Measurements from ENCODE around the gene SECISBP2L. TPM values are rescaled to one million over a fixed set of nuclear protein-coding genes. Genes with fewer than 3 reads are reported as not detected.

Gene SECISBP2L
- total RNA-seq, 6 experiments from 2014 or later, result 13.5 to 24.6 (median 19.5) TPM

DNA sequence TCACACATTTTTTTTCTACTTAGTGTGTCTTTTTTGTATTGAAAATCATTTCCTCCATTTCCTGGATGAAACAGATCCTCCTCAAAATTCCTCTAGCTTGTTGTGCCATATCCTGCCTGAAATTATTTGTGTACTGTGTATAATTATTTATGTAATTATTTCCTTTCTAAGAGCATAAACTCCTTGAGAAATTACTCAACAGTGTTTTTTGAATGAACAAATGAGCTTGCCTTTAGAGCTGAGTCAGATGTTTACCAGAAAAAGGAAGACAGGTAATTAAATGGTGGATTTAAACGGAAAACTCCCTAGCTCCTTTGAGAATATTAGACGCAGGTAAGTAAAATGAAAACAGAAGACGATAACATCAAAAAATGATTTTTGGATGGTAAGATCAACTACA is 13.2 kb upstream of the SECISBP2L start:
- no peaks in the 10 kb centered on the region for H3K4me1 ChIP-seq
- no peaks in the 10 kb centered on the region for H3K27me3 ChIP-seq
- H3K9me3 ChIP-seq, result no peaks in the 10 kb centered on the region
- H3K4me3 ChIP-seq, result no peak overlapping the region
- no peak for DNase-seq
- WGBS (ENCODE audit: insufficient coverage, low coverage, low lambda C conversion rate, missing lambda C conversion rate), result 80% methylated on average over 3 of the region's 3 CpGs
- no peaks in the 10 kb centered on the region for H3K36me3 ChIP-seq
- TF ChIP-seq, protein P1, sequence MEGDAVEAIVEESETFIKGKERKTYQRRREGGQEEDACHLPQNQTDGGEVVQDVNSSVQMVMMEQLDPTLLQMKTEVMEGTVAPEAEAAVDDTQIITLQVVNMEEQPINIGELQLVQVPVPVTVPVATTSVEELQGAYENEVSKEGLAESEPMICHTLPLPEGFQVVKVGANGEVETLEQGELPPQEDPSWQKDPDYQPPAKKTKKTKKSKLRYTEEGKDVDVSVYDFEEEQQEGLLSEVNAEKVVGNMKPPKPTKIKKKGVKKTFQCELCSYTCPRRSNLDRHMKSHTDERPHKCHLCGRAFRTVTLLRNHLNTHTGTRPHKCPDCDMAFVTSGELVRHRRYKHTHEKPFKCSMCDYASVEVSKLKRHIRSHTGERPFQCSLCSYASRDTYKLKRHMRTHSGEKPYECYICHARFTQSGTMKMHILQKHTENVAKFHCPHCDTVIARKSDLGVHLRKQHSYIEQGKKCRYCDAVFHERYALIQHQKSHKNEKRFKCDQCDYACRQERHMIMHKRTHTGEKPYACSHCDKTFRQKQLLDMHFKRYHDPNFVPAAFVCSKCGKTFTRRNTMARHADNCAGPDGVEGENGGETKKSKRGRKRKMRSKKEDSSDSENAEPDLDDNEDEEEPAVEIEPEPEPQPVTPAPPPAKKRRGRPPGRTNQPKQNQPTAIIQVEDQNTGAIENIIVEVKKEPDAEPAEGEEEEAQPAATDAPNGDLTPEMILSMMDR (IDR thresholded peaks at IDR 0.05), result no peak
- no peak for TF ChIP-seq POLR2A (IDR thresholded peaks at IDR 0.05)
- intact Hi-C loops (cut with DNase I), result no loop called here
- no peak overlapping the region for H3K27ac ChIP-seq
- ATAC-seq, result no peak

GRCh38 chr15:49058559-49058958 is 12.3 kb upstream of the SECISBP2L start:
- no peaks in the 10 kb centered on the region for H3K9me3 ChIP-seq
- no peaks in the 10 kb centered on the region for H3K27me3 ChIP-seq
- H3K27ac ChIP-seq, result no peak overlapping the region
- no peaks in the 10 kb centered on the region for H3K4me1 ChIP-seq
- intact Hi-C loops (cut with DNase I), result no loop called here
- no peak overlapping the region for H3K4me3 ChIP-seq
- 89% methylated on average over 1 of the region's 1 CpG for WGBS (ENCODE audit: insufficient coverage, low coverage, low lambda C conversion rate, missing lambda C conversion rate)
- ATAC-seq (no peak), DNase-seq (no peak)
- H3K36me3 ChIP-seq, result no peaks in the 10 kb centered on the region
- TF ChIP-seq, protein P1 (IDR thresholded peaks at IDR 0.05), result no peak
- TF ChIP-seq POLR2A (IDR thresholded peaks at IDR 0.05), result no peak

DNA sequence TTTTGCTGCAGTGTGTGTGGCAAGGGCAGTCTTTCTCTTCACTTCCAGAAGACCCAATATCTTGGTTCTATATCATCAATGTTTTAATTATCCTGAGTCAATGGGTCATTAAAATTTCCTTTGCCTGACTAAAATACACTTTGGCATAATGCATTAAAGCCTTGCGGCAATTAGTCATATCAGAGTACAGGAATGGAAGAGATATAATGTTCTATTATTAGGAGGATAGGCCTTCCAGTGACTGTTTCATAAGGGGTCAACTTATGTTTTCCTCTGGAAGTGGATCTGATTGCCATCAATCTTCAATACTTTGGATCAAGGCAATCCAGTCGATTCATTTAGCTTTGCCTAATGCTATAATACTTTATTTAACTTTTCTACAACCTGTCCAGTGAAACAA is 9.4 kb upstream of the SECISBP2L start:
- TF ChIP-seq, protein P1 (IDR thresholded peaks at IDR 0.05), result no peak
- no peak for TF ChIP-seq POLR2A (IDR thresholded peaks at IDR 0.05)
- intact Hi-C loops (cut with DNase I), result no loop called here
- DNase-seq, result no peak
- no peaks in the 10 kb centered on the region for H3K27me3 ChIP-seq
- no peaks in the 10 kb centered on the region for H3K36me3 ChIP-seq
- ATAC-seq, result no peak
- H3K27ac ChIP-seq, result no peak overlapping the region
- no peaks in the 10 kb centered on the region for H3K4me1 ChIP-seq
- H3K9me3 ChIP-seq, result no peaks in the 10 kb centered on the region
- H3K4me3 ChIP-seq, result no peak overlapping the region
- 52% methylated on average over 2 of the region's 2 CpGs for WGBS (ENCODE audit: insufficient coverage, low coverage, low lambda C conversion rate, missing lambda C conversion rate)

- ATAC-seq (no peak), DNase-seq (no peak)
- Histone ChIP-seq H3K9me3 (no peaks in the 10 kb centered on the region), H3K4me3 (no peak overlapping the region), H3K27ac (no peak overlapping the region), H3K4me1 (no peaks in the 10 kb centered on the region), H3K27me3 (no peaks in the 10 kb centered on the region), H3K36me3 (no peaks in the 10 kb centered on the region)
- intact Hi-C loops (cut with DNase I), result no loop called here
- 91% methylated on average over 4 of the region's 4 CpGs for WGBS (ENCODE audit: insufficient coverage, low coverage, low lambda C conversion rate, missing lambda C conversion rate)
- no peak for TF ChIP-seq POLR2A (IDR thresholded peaks at IDR 0.05)
- TF ChIP-seq, protein P1 (IDR thresholded peaks at IDR 0.05), result no peak
These were observed 6.4 kb upstream of the SECISBP2L start for GRCh38 chr15:49052662-49053061.

GRCh38 chr15:49047456-49047855 is 1.2 kb upstream of the SECISBP2L start:
- H3K4me3 ChIP-seq, result no peak overlapping the region
- TF ChIP-seq, protein P1 (IDR thresholded peaks at IDR 0.05), result no peak
- TF ChIP-seq POLR2A (IDR thresholded peaks at IDR 0.05), result no peak
- peaks cover 0 to 18% (median 8%) of the 10 kb centered on the region in 4 donors for H3K4me1 ChIP-seq
- ATAC-seq, result no peak
- H3K9me3 ChIP-seq, result no peaks in the 10 kb centered on the region
- intact Hi-C loops (cut with DNase I), result no loop called here
- no peak overlapping the region for H3K27ac ChIP-seq
- H3K27me3 ChIP-seq, result no peaks in the 10 kb centered on the region
- DNase-seq, result no peak
- H3K36me3 ChIP-seq, result no peaks in the 10 kb centered on the region

Measured in right lobe of liver (tissue), 6 donors.